Skeletal muscle tissue (tissue), 4 donors: Measurements from ENCODE around the gene PFDN5. TPM values are rescaled to one million over a fixed set of nuclear protein-coding genes. Genes with fewer than 3 reads are reported as not detected.
"Not testable (repeated sequence)": the region's sequence is repeated elsewhere in the genome, so short reads cannot be mapped to it uniquely, and the experiment has no call there.

Experiments used
- H3K27ac ChIP-seq: one replicate; pipeline ENCODE4 v1.7.0; 2013; ENCODE audit warnings: mild to moderate bottlenecking, low read depth, low read length, inconsistent platforms
- H3K27me3 ChIP-seq, 3 donors: one replicate each; pipeline ENCODE4 v1.7.0; 2013; ENCODE audit warnings: low read length in 3 of 3; ENCODE audit not compliant: control insufficient read depth in 3 of 3, insufficient read depth in 3 of 3
- H3K36me3 ChIP-seq, 3 donors: one replicate each; pipeline ENCODE4 v1.7.0; 2013; ENCODE audit warnings: low read length in 3 of 3; ENCODE audit not compliant: control insufficient read depth in 3 of 3, insufficient read depth in 3 of 3
- H3K4me1 ChIP-seq, 3 donors: one replicate each; pipeline ENCODE4 v1.7.0; 2013; ENCODE audit warnings: low read length in 3 of 3, mild to moderate bottlenecking in 3 of 3; ENCODE audit not compliant: control insufficient read depth in 3 of 3, insufficient read depth in 3 of 3
- H3K4me3 ChIP-seq, 3 donors: one replicate each; pipeline ENCODE4 v1.7.0; 2013; ENCODE audit warnings: low read length in 3 of 3
- H3K9ac ChIP-seq, 3 donors: one replicate each; pipeline ENCODE4 v1.7.0; 2013; ENCODE audit warnings: low read length in 3 of 3, mild to moderate bottlenecking in 3 of 3, moderate library complexity in 2 of 3, low read depth in 1 of 3
- H3K9me3 ChIP-seq, 3 donors: one replicate each; pipeline ENCODE4 v1.7.0; 2013; ENCODE audit warnings: low read length in 3 of 3; ENCODE audit not compliant: control insufficient read depth in 3 of 3
- total RNA-seq: library from RNA; depleted of rRNA; stranded (reverse); fragments of >200 nt; gene quantifications from one replicate; pipeline ENCODE4 v1.2.3, GENCODE V29; 2014
- donor health status: Osteomylitis.

The PFDN5 gene
- total RNA-seq, 1 donor from 2014 or later = 686 TPM

GRCh38 chr12:53325511-53326061 lies 30.2 kb downstream of the PFDN5 start:
- peak overlapping the region; percentile 79 to 97 (median 92) for H3K9ac ChIP-seq
- peak overlapping the region; percentile 63 to 81 (median 68) for H3K4me3 ChIP-seq
- no peaks in the 10 kb centered on the region for H3K9me3 ChIP-seq
- H3K27me3 ChIP-seq = peaks cover 0 to 13% (median 11%) of the 10 kb centered on the region in 3 donors
- no peaks in the 10 kb centered on the region for H3K36me3 ChIP-seq
- H3K4me1 ChIP-seq = peaks cover 23 to 27% (median 24%) of the 10 kb centered on the region in 3 donors
- peak overlapping the region; percentile 79 for H3K27ac ChIP-seq

GRCh38 chr12:53326460-53327185 lies 31.3 kb downstream of the PFDN5 start:
- peak overlapping the region in 2 of 3 donors; percentile 57 to 79 for H3K9ac ChIP-seq

GRCh38 chr12:53327435-53328042 lies 32.2 kb downstream of the PFDN5 start:
- no peaks in the 10 kb centered on the region for H3K9me3 ChIP-seq

More at GRCh38 chr12:53326460-53327185, 31.3 kb downstream of the PFDN5 start:
- Histone ChIP-seq H3K27ac (no peak overlapping the region), H3K27me3 (peaks cover 0 to 17% (median 11%) of the 10 kb centered on the region in 3 donors), H3K4me1 (peaks cover 19 to 21% (median 20%) of the 10 kb centered on the region in 3 donors), H3K9me3 (no peaks in the 10 kb centered on the region), H3K4me3 (peak overlapping the region in 1 of 3 donors; percentile 81), H3K36me3 (no peaks in the 10 kb centered on the region)

GRCh38 chr12:53328043-53328435 lies 32.7 kb downstream of the PFDN5 start:
- Histone ChIP-seq H3K9ac (no peak overlapping the region), H3K36me3 (no peaks in the 10 kb centered on the region), H3K9me3 (no peaks in the 10 kb centered on the region), H3K4me3 (no peak overlapping the region), H3K27me3 (peaks cover 0 to 20% (median 11%) of the 10 kb centered on the region in 3 donors), H3K4me1 (peaks cover 14 to 17% (median 16%) of the 10 kb centered on the region in 3 donors), H3K27ac (no peak overlapping the region)

More at GRCh38 chr12:53327435-53328042, 32.2 kb downstream of the PFDN5 start:
- H3K4me1 ChIP-seq = peaks cover 14 to 17% (median 16%) of the 10 kb centered on the region in 3 donors
- H3K4me3 ChIP-seq = no peak overlapping the region
- no peak overlapping the region for H3K27ac ChIP-seq
- H3K9ac ChIP-seq = no peak overlapping the region
- H3K27me3 ChIP-seq = peaks cover 0 to 20% (median 11%) of the 10 kb centered on the region in 3 donors
- no peaks in the 10 kb centered on the region for H3K36me3 ChIP-seq

- Histone ChIP-seq H3K27ac (peak overlapping the region; percentile 23), H3K4me3 (no peak overlapping the region), H3K9me3 (no peaks in the 10 kb centered on the region), H3K4me1 (peaks cover 3 to 6% (median 5%) of the 10 kb centered on the region in 3 donors), H3K27me3 (peaks cover 0 to 34% (median 29%) of the 10 kb centered on the region in 3 donors), H3K9ac (no peak overlapping the region), H3K36me3 (no peaks in the 10 kb centered on the region)
These were observed 35.3 kb downstream of the PFDN5 start for GRCh38 chr12:53330671-53331070.

DNA sequence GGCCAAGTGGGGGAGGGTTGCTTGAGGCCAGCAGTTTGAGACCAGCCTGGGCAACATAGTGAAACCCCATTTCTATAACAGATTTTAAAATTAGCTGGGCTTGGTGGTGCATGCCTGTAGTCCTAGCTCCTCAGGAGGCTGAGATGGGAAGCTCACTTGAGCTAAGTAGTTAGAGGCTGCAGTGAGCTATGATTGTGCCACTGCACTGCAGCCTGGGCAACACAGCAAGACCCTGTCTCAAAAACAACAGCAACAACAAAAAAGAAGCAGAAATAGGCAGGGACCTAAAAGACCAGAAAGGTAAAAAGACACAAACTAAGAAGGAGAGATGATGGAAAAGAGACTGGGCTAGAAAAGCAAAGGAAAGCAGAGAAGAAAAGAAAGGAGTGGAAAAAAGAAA lies 37.0 kb downstream of the PFDN5 start:
- peaks cover 13 to 46% (median 42%) of the 10 kb centered on the region in 3 donors for H3K27me3 ChIP-seq
- not testable (repeated sequence) for H3K4me1 ChIP-seq, H3K9ac ChIP-seq, H3K36me3 ChIP-seq, H3K27ac ChIP-seq, H3K9me3 ChIP-seq, H3K4me3 ChIP-seq

DNA sequence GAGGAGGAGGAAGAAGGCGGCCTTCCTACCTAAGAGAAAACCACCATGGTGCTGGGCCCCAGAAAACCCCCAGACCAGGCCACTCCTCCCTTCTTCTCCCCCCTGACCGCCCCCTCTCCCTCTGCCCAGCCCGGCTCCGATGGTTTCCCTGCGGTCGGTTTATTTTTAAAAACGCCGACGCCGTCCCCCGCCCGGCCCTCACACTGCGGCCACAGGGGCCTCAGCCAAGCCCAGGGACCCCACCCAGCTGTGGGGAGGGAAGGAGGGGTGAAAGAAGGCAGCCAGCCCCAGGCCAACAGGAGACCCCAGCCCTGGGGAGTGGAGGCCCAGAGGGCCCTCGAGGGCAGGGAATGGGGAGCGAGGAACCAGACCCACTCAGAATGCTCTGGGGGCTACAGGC lies 37.4 kb downstream of the PFDN5 start:
- no peaks in the 10 kb centered on the region for H3K36me3 ChIP-seq
- H3K27ac ChIP-seq = no peak overlapping the region
- H3K9me3 ChIP-seq = no peaks in the 10 kb centered on the region
- H3K27me3 ChIP-seq = peaks cover 17 to 50% (median 46%) of the 10 kb centered on the region in 3 donors
- no peak overlapping the region for H3K4me3 ChIP-seq
- peaks cover 0 to 2% (median 0%) of the 10 kb centered on the region in 3 donors for H3K4me1 ChIP-seq
- H3K9ac ChIP-seq = no peak overlapping the region

GRCh38 chr12:53333289-53333688 lies 37.9 kb downstream of the PFDN5 start:
- H3K27ac ChIP-seq = no peak overlapping the region
- no peak overlapping the region for H3K9ac ChIP-seq
- H3K9me3 ChIP-seq = no peaks in the 10 kb centered on the region
- H3K36me3 ChIP-seq = no peaks in the 10 kb centered on the region
- peaks cover 0 to 2% (median 0%) of the 10 kb centered on the region in 3 donors for H3K4me1 ChIP-seq
- H3K4me3 ChIP-seq = no peak overlapping the region
- H3K27me3 ChIP-seq = peaks cover 20 to 53% (median 48%) of the 10 kb centered on the region in 3 donors

DNA sequence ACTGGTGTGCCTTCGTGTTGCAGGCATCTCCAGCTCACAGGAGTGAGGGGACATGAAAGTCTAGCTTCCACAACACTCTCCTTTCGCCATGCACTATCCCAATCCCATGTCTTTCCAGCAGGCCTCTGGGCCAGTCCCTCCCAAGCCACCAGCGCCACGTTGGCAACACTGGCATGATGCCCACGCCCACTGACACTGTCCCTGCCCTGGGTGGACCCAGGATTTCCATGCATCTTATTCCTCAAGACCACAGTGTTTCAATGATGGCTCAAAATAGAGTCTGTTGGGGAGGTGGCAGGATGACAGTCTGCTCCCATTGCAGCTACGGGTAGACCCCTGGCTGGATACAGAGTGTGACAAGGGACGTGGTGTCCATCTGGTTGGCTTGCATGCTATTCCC lies 38.5 kb downstream of the PFDN5 start:
- Histone ChIP-seq H3K27ac (no peak overlapping the region), H3K9me3 (no peaks in the 10 kb centered on the region), H3K4me1 (peaks cover 0 to 2% (median 0%) of the 10 kb centered on the region in 3 donors), H3K36me3 (no peaks in the 10 kb centered on the region), H3K27me3 (peaks cover 25 to 56% (median 50%) of the 10 kb centered on the region in 3 donors), H3K4me3 (no peak overlapping the region), H3K9ac (no peak overlapping the region)

- Histone ChIP-seq H3K4me3 (no peak overlapping the region), H3K36me3 (no peaks in the 10 kb centered on the region), H3K9me3 (no peaks in the 10 kb centered on the region), H3K4me1 (peaks cover 0 to 2% (median 0%) of the 10 kb centered on the region in 3 donors), H3K9ac (no peak overlapping the region), H3K27me3 (peaks cover 25 to 52% (median 47%) of the 10 kb centered on the region in 3 donors), H3K27ac (no peak overlapping the region)
These were observed 39.5 kb downstream of the PFDN5 start for GRCh38 chr12:53334822-53335221.
